ENCODE data around the gene WDR13. TPM values are rescaled to one million over a fixed set of nuclear protein-coding genes. Genes with fewer than 3 reads are reported as not detected.

WDR13 gene
- total RNA-seq, 1 donor from 2014 or later: 97.8 TPM

- H3K27me3 Mint-ChIP-seq (ENCODE audit: unreplicated experiment): no peaks in the 10 kb centered on the region
- peaks cover 8% of the 10 kb centered on the region for H3K4me1 Mint-ChIP-seq (ENCODE audit: unreplicated experiment)
- no peak overlapping the region for H3K4me3 Mint-ChIP-seq (ENCODE audit: unreplicated experiment)
- no peak for TF ChIP-seq CTCF (IDR thresholded peaks at IDR 0.05)
- peaks cover under 1% of the 10 kb centered on the region for H3K36me3 Mint-ChIP-seq (ENCODE audit: unreplicated experiment)
- no peak for DNase-seq (ENCODE audit: extremely low spot score, unreplicated experiment)
- H3K9me3 Mint-ChIP-seq (ENCODE audit: unreplicated experiment): peaks cover 6% of the 10 kb centered on the region
- H3K27ac Mint-ChIP-seq (ENCODE audit: unreplicated experiment): no peak overlapping the region
Measured at GRCh38 chrX:48595929-48596328, 1.4 kb upstream of the WDR13 start.

- Mint-ChIP-seq H3K4me3 (ENCODE audit: unreplicated experiment) (peak overlapping the region; percentile 93), H3K36me3 (ENCODE audit: unreplicated experiment) (peaks cover 4% of the 10 kb centered on the region), H3K9me3 (ENCODE audit: unreplicated experiment) (peaks cover 3% of the 10 kb centered on the region), H3K4me1 (ENCODE audit: unreplicated experiment) (peaks cover 3% of the 10 kb centered on the region), H3K27me3 (ENCODE audit: unreplicated experiment) (no peaks in the 10 kb centered on the region), H3K27ac (ENCODE audit: unreplicated experiment) (peak overlapping the region; percentile 100)
- no peak for TF ChIP-seq CTCF (IDR thresholded peaks at IDR 0.05)
- DNase-seq (ENCODE audit: extremely low spot score, unreplicated experiment): no peak
Measured at GRCh38 chrX:48598614-48599013, 1.3 kb downstream of the WDR13 start.

DNA sequence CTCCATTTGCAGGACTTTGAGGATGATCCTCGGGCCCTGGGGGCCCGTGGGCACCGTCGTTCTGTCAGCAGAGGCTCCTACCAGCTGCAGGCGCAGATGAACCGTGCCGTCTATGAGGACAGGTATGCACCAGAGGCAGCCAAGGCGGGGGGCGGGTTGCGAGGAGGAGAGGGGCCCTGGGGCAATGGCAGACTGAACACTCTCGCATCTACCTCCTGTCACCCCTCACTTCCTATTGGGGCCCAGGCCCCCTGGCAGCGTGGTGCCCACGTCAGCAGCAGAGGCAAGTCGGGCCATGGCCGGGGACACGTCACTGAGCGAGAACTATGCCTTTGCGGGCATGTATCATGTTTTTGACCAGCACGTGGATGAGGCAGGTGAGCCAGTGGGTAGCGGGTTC lies 2.0 kb downstream of the WDR13 start:
- peaks cover 3% of the 10 kb centered on the region for H3K4me1 Mint-ChIP-seq (ENCODE audit: unreplicated experiment)
- TF ChIP-seq CTCF (IDR thresholded peaks at IDR 0.05): no peak
- DNase-seq (ENCODE audit: extremely low spot score, unreplicated experiment): no peak
- H3K27me3 Mint-ChIP-seq (ENCODE audit: unreplicated experiment): no peaks in the 10 kb centered on the region
- peak overlapping the region; percentile 38 for H3K27ac Mint-ChIP-seq (ENCODE audit: unreplicated experiment)
- H3K36me3 Mint-ChIP-seq (ENCODE audit: unreplicated experiment): peaks cover 4% of the 10 kb centered on the region
- peaks cover 3% of the 10 kb centered on the region for H3K9me3 Mint-ChIP-seq (ENCODE audit: unreplicated experiment)
- H3K4me3 Mint-ChIP-seq (ENCODE audit: unreplicated experiment): no peak overlapping the region

DNA sequence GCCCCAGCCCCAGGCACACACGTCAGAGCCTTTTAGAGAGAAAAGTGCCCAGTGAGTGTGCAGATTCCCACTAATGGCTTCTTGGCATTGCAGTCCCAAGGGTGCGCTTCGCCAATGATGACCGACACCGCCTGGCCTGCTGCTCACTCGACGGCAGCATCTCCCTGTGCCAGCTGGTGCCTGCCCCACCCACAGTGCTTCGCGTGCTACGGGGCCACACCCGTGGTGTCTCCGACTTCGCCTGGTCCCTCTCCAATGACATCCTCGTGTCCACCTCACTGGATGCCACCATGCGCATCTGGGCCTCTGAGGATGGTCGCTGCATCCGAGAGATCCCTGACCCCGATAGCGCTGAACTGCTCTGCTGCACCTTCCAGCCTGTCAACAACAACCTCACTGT lies 2.9 kb downstream of the WDR13 start:
- TF ChIP-seq CTCF (IDR thresholded peaks at IDR 0.05): no peak
- Mint-ChIP-seq H3K4me3 (ENCODE audit: unreplicated experiment) (no peak overlapping the region), H3K4me1 (ENCODE audit: unreplicated experiment) (peaks cover 3% of the 10 kb centered on the region), H3K9me3 (ENCODE audit: unreplicated experiment) (peaks cover 3% of the 10 kb centered on the region), H3K27me3 (ENCODE audit: unreplicated experiment) (no peaks in the 10 kb centered on the region), H3K36me3 (ENCODE audit: unreplicated experiment) (peaks cover 4% of the 10 kb centered on the region), H3K27ac (ENCODE audit: unreplicated experiment) (no peak overlapping the region)
- DNase-seq (ENCODE audit: extremely low spot score, unreplicated experiment): no peak

- peaks cover 4% of the 10 kb centered on the region for H3K36me3 Mint-ChIP-seq (ENCODE audit: unreplicated experiment)
- no peak overlapping the region for H3K27ac Mint-ChIP-seq (ENCODE audit: unreplicated experiment)
- no peak overlapping the region for H3K4me3 Mint-ChIP-seq (ENCODE audit: unreplicated experiment)
- peaks cover 3% of the 10 kb centered on the region for H3K9me3 Mint-ChIP-seq (ENCODE audit: unreplicated experiment)
- TF ChIP-seq CTCF (IDR thresholded peaks at IDR 0.05): no peak
- no peak for DNase-seq (ENCODE audit: extremely low spot score, unreplicated experiment)
- no peaks in the 10 kb centered on the region for H3K27me3 Mint-ChIP-seq (ENCODE audit: unreplicated experiment)
- peaks cover 3% of the 10 kb centered on the region for H3K4me1 Mint-ChIP-seq (ENCODE audit: unreplicated experiment)
Measured at GRCh38 chrX:48601741-48602394, 4.6 kb downstream of the WDR13 start.
